ENCODE results near the gene XRCC3. TPM values are rescaled to one million over a fixed set of nuclear protein-coding genes. Genes with fewer than 3 reads are reported as not detected.

Gene XRCC3
- total and polyA plus RNA-seq, 10 of the 15 experiments (the other 5 are each of a cell fraction or from before 2014, with no cell fraction given), result 0.37 to 52.0 (median 26.8) TPM

- TF ChIP-seq, protein P1, sequence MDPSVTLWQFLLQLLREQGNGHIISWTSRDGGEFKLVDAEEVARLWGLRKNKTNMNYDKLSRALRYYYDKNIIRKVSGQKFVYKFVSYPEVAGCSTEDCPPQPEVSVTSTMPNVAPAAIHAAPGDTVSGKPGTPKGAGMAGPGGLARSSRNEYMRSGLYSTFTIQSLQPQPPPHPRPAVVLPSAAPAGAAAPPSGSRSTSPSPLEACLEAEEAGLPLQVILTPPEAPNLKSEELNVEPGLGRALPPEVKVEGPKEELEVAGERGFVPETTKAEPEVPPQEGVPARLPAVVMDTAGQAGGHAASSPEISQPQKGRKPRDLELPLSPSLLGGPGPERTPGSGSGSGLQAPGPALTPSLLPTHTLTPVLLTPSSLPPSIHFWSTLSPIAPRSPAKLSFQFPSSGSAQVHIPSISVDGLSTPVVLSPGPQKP (IDR thresholded peaks at IDR 0.05; ENCODE audit: low read depth, low read length), result no peak
- no peak for TF ChIP-seq IRF5 (IDR thresholded peaks at IDR 0.05; ENCODE audit: borderline replicate concordance)
- no peak for TF ChIP-seq SREBF1 (IDR thresholded peaks at IDR 0.05; ENCODE audit: low read length)
Measured at GRCh38 chr14:103696070-103696402, 19.2 kb downstream of the XRCC3 start (continued).

- no peak overlapping the region for H2AFZ ChIP-seq (ENCODE audit: control insufficient read depth, low read depth, low read length)
- no peak for DNase-seq (ENCODE audit: low read depth, low spot score)
- no TSS peak for BruUV-seq (replicated peaks)
Measured at GRCh38 chr14:103695296-103696069, 19.8 kb downstream of the XRCC3 start.

More at GRCh38 chr14:103695296-103696069, 19.8 kb downstream of the XRCC3 start:
- Histone ChIP-seq H3K9ac (ENCODE audit: control insufficient read depth, insufficient read depth, low read length) (no peak overlapping the region), H3K4me2 (ENCODE audit: control insufficient read depth, insufficient read depth) (no peak overlapping the region), H3K27me3 (replicated peaks in 1 of 2; ENCODE audit: control insufficient read depth in 2 of 2, insufficient read depth in 2 of 2, low read length in 1 of 2) (no peaks in the 10 kb centered on the region), H3K4me3 (no peak overlapping the region), H3K27ac (ENCODE audit: control insufficient read depth, insufficient read depth) (no peak overlapping the region), H3K9me3 (replicated peaks; ENCODE audit: control insufficient read depth, insufficient read depth, low read length) (no peaks in the 10 kb centered on the region), H3K36me3 (ENCODE audit: control insufficient read depth in 2 of 2, insufficient read depth in 2 of 2, low read length in 1 of 2) (peaks cover 11 to 25% of the 10 kb centered on the region in 2 experiments; a peak in 3 of 4 replicates), H3K79me2 (ENCODE audit: control insufficient read depth, insufficient read depth, low read length) (peaks cover under 1% of the 10 kb centered on the region), H3K4me1 (ENCODE audit: control insufficient read depth, insufficient read depth, low read length) (peaks cover 18% of the 10 kb centered on the region), H4K20me1 (ENCODE audit: control insufficient read depth, insufficient read depth) (no peaks in the 10 kb centered on the region)
- in situ Hi-C loops (cut with MboI) (no loop called here), intact Hi-C loops (cut with micrococcal nuclease; ENCODE audit: unreplicated experiment) (no loop called here)
- WGBS (ENCODE audit: insufficient coverage, insufficient replicate concordance, low lambda C conversion rate, missing lambda C conversion rate), result 86% methylated on average over 12 of the region's 14 CpGs
- POLR2A ChIA-PET, result interaction anchor here (0.6 kb wide), 1 partner anchor 31 kb away, joined by 3 read pairs; no protein-coding TSS in a partner anchor
- SMC1A ChIA-PET (ENCODE audit: uncharacterized antibody, unreplicated experiment), result no interaction called here
- TF ChIP-seq NRF1 (conservative IDR thresholded peaks at IDR 0.05; ENCODE audit: low read depth, low read length) (no peak), PAX5 (IDR thresholded peaks at IDR 0.05; ENCODE audit: borderline replicate concordance, low read depth, low read length) (no peak), MTA2 (IDR thresholded peaks at IDR 0.05; ENCODE audit: low read depth) (no peak)
- CTCF ChIA-PET, result no interaction called here
- RAD21 ChIA-PET (ENCODE audit: unreplicated experiment), result interaction anchor here (0.6 kb wide), 1 partner anchor 24 kb away, joined by 3 read pairs; no protein-coding TSS in a partner anchor
- FAIRE-seq, result no peak
- no peak for ATAC-seq
